Adrenal gland (tissue), 12 donors: Measurements from ENCODE around the gene RBP2. TPM values are rescaled to one million over a fixed set of nuclear protein-coding genes. Genes with fewer than 3 reads are reported as not detected.

ENCODE experiments used
- DNase-seq, 7 donors: peaks; one replicate each; pipeline ENCODE4 v3.0.0-alpha.2; 2019 to 2020
- H3K27ac ChIP-seq, 5 donors: fragments of 200-600 bp; sonication (generic) in 4 of 5; 1 replicate in 3 of 5; 2 replicates in 2 of 5; pipeline versions ENCODE4 v1.5.1 to v1.8.0; 2016 to 2020; ENCODE audit warnings: mild to moderate bottlenecking in 1 of 5
- H3K27me3 ChIP-seq: fragments of 200-600 bp; 2 replicates; pipeline ENCODE4 v1.8.0; 2021
- H3K36me3 ChIP-seq, 2 donors: fragments of 200-600 bp; replicated peaks in 1 of 2; 1 replicate in 1 of 2; 2 replicates in 1 of 2; pipeline versions ENCODE4 v1.5.1 to v1.8.0; 2018 to 2022
- H3K4me1 ChIP-seq, 2 donors: fragments of 200-600 bp; replicated peaks in 1 of 2; 1 replicate in 1 of 2; 2 replicates in 1 of 2; pipeline versions ENCODE4 v1.5.1 to v1.8.0; 2018 to 2021
- H3K4me3 ChIP-seq, 4 donors: fragments of 200-600 bp; sonication (generic) in 3 of 4; one replicate each; pipeline ENCODE4 v1.5.1; 2016 to 2018
- H3K9me3 ChIP-seq, 3 donors: fragments of 200-600 bp; sonication (generic) in 1 of 3; replicated peaks in 1 of 3; 1 replicate in 2 of 3; 2 replicates in 1 of 3; pipeline versions ENCODE4 v1.5.1 to v1.8.0; 2016 to 2021
- POLR2A ChIP-seq, 2 donors: fragments of 450-650 bp; IDR thresholded peaks; one replicate each; pipeline ENCODE4 v1.6.1; 2017; ENCODE audit warnings: antibody characterized with exemption in 2 of 2, mild to moderate bottlenecking in 2 of 2, moderate library complexity in 1 of 2
- whole genome bisulfite sequencing, 4 donors: extraction: QIAGEN DNeasy Blood & Tissue Kit in 2 of 4; methylation state at CpG; one replicate each; pipeline versions ENCODE4 v1.1.5 to v1.1.7; 2013 to 2017; 5-methylcytosine and 5-hydroxymethylcytosine counted together
- intact Hi-C, 2 donors: fragments of 100-400 bp; cut with DNase I; formaldehyde crosslinking; loops; one replicate each; pipeline versions ENCODE4 v1.14.1 to v1.15.0; 2022 to 2023
- polyA plus RNA-seq, 3 donors: library from polyadenylated mRNA; stranded (reverse); fragments of 200-250 nt in 2 of 3; fragments of 350-450 nt in 1 of 3; fragmentation: Illumina TruSeq in 1 of 3; extraction: RNeasy Lipid Tissue Mini Kit (QIAGEN cat#74804) in 1 of 3; gene quantifications; one replicate each; pipeline ENCODE4 v1.2.3, GENCODE V29; 2013 to 2014
- total RNA-seq, 9 donors: library from RNA; depleted of rRNA in 4 of 9; stranded (reverse); fragments of >200 nt in 4 of 9; fragments of 120-200 nt in 1 of 9; fragmentation: NEBNext Ultra II Directional in 1 of 9; extraction: Animal tissue kit (Norgen Biotek cat#: 25700) in 1 of 9; gene quantifications; one replicate each; pipeline versions ENCODE4 v1.1.0 to v1.2.4, GENCODE V29; 2013 to 2023
- TF ChIP-seq, protein P1 (sequence below), 6 experiments: fragments of 450-650 bp in 4 of 6; fragments of 200-600 bp in 2 of 6; sonication (generic) in 1 of 6; IDR thresholded peaks; 1 replicate in 5 of 6; 2 replicates in 1 of 6; pipeline versions ENCODE4 v1.5.1 to v1.8.0; 2016 to 2021; ENCODE audit warnings: antibody characterized with exemption in 6 of 6, mild to moderate bottlenecking in 2 of 6, moderate library complexity in 1 of 6
- donor health status: healthy with polysubstance abuse.
- donor health status: Bipolar disorder and iron deficiency.
- donor health status: DM: yes; HTN: yes; CAD: no.
- donor health status: DM: no; HTN: no; CAD: no.
- donor health status: DM: no; HTN: no; CAD: no.
- donor health status: DM: yes; HTN: yes; CAD: no.

The RBP2 gene
- total and polyA plus RNA-seq, 12 donors, result 0.71 to 2.2 (median 1.4) TPM; not detected in 8

DNA sequence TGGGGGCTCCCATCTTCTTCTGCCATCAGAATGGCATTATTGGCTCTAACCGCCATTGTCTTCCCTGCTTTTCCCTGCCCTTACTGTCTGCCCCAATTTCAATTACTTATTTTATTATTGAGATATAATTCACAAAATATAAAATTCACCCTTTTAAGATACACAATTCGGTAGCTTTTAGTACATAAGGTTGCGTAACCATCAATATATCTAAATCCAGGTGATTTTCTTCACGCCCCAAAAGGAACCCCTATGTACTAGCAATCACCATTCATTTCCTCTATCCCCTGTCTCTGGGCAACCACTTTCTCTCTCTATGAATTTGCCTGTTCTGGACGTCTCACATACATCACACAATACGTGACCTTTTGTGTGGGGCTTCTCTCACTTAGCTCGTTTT is 18.0 kb downstream of the RBP2 start:
- DNase-seq, result no peak
- WGBS, 4 donors, result 86 to 96% (median 92%) methylated on average over 7 of the region's 7 CpGs
- Histone ChIP-seq H3K9me3 (no peaks in the 10 kb centered on the region), H3K36me3 (no peaks in the 10 kb centered on the region), H3K4me3 (no peak overlapping the region), H3K4me1 (peaks cover 0 to 7% of the 10 kb centered on the region in 2 donors), H3K27ac (no peak overlapping the region), H3K27me3 (no peaks in the 10 kb centered on the region)
- intact Hi-C loops, result no loop called here
- TF ChIP-seq POLR2A (IDR thresholded peaks at IDR 0.05), result no peak
- TF ChIP-seq, protein P1, sequence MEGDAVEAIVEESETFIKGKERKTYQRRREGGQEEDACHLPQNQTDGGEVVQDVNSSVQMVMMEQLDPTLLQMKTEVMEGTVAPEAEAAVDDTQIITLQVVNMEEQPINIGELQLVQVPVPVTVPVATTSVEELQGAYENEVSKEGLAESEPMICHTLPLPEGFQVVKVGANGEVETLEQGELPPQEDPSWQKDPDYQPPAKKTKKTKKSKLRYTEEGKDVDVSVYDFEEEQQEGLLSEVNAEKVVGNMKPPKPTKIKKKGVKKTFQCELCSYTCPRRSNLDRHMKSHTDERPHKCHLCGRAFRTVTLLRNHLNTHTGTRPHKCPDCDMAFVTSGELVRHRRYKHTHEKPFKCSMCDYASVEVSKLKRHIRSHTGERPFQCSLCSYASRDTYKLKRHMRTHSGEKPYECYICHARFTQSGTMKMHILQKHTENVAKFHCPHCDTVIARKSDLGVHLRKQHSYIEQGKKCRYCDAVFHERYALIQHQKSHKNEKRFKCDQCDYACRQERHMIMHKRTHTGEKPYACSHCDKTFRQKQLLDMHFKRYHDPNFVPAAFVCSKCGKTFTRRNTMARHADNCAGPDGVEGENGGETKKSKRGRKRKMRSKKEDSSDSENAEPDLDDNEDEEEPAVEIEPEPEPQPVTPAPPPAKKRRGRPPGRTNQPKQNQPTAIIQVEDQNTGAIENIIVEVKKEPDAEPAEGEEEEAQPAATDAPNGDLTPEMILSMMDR (IDR thresholded peaks at IDR 0.05), result no peak

DNA sequence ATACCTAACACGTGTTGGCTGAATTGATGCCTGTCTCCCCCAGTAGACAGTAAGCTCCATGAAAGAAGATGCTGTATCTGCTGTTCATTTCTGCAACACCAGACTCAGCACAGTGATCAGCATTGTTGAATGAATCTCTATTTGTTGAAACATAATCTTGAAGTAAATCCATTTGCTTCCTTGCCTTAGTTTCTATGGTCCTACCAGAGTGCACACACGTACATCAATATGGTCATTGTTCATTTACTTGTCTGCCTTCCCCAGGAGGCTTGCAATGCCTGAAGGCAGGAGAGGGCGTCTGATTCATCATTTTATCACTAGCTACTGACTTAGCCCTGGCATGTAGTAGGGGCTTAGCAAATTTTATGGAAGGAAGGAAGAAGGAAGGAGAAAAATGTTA is 19.2 kb downstream of the RBP2 start:
- TF ChIP-seq, protein P1 (IDR thresholded peaks at IDR 0.05), result no peak
- TF ChIP-seq POLR2A (IDR thresholded peaks at IDR 0.05), result no peak
- Histone ChIP-seq H3K4me3 (no peak overlapping the region), H3K27me3 (no peaks in the 10 kb centered on the region), H3K4me1 (peaks cover 0 to 7% of the 10 kb centered on the region in 2 donors), H3K9me3 (no peaks in the 10 kb centered on the region), H3K36me3 (no peaks in the 10 kb centered on the region), H3K27ac (no peak overlapping the region)
- DNase-seq, result no peak
- intact Hi-C loops, result no loop called here
- 78 to 87% (median 79%) methylated on average over 3 of the region's 3 CpGs for WGBS, 4 donors

DNA sequence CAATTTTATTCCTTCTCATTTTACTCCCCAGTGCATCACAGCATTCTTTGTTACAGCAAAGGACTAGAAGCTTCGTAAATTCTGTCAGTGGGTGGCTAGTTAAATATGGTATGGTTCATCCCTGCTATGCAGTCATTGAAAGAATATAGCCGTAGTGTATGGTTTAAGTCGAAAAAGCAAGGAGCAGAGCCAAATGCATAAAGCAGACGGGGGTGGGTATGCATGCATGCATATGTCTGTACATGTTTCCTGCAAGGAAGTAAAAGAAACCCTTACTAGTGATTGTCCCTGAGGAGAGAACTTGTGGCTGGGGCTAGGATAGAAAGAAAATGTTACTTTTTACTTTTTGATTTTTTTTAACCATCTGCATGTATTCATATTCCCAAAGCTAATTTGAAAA is 19.9 kb downstream of the RBP2 start:
- Histone ChIP-seq H3K9me3 (no peaks in the 10 kb centered on the region), H3K27ac (no peak overlapping the region), H3K36me3 (no peaks in the 10 kb centered on the region), H3K4me3 (no peak overlapping the region), H3K4me1 (peaks cover 0 to 7% of the 10 kb centered on the region in 2 donors), H3K27me3 (no peaks in the 10 kb centered on the region)
- DNase-seq, result no peak
- 88 to 93% (median 89%) methylated on average over 4 of the region's 4 CpGs for WGBS, 4 donors
- intact Hi-C loops, result no loop called here
- TF ChIP-seq, protein P1 (IDR thresholded peaks at IDR 0.05), result no peak
- no peak for TF ChIP-seq POLR2A (IDR thresholded peaks at IDR 0.05)

DNA sequence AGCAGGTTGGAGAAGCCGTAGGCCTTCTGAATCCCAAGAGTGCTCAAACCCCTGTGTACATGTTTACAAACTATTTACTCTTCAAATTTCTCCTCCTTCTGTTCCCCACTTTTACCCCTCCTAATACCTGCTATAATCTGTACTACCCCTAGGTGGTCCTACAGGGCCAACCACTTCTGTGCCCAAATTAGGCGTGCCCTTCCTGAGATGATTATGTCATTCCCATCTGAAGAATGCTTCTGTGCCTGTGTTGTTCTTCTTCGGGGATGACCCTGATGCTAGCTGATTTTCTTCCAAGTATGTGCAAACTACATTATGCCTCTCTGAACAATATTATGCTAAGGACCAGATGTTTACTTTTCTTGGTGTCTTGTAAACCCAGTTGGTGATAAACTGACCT is 20.5 kb downstream of the RBP2 start:
- H3K4me3 ChIP-seq, result no peak overlapping the region
- DNase-seq, result no peak
- no peak for TF ChIP-seq POLR2A (IDR thresholded peaks at IDR 0.05)
- TF ChIP-seq, protein P1 (IDR thresholded peaks at IDR 0.05), result peak in 2 of 6 experiments; percentile 25
- peaks cover 0 to 7% of the 10 kb centered on the region in 2 donors for H3K4me1 ChIP-seq
- no peak overlapping the region for H3K27ac ChIP-seq
- intact Hi-C loops, result no loop called here
- no peaks in the 10 kb centered on the region for H3K27me3 ChIP-seq
- H3K36me3 ChIP-seq, result no peaks in the 10 kb centered on the region
- no peaks in the 10 kb centered on the region for H3K9me3 ChIP-seq
- WGBS, 4 donors, result 68 to 71% (median 70%) methylated on average over 3 of the region's 3 CpGs
